ENCODE results near the gene MAP2K7.

DNA sequence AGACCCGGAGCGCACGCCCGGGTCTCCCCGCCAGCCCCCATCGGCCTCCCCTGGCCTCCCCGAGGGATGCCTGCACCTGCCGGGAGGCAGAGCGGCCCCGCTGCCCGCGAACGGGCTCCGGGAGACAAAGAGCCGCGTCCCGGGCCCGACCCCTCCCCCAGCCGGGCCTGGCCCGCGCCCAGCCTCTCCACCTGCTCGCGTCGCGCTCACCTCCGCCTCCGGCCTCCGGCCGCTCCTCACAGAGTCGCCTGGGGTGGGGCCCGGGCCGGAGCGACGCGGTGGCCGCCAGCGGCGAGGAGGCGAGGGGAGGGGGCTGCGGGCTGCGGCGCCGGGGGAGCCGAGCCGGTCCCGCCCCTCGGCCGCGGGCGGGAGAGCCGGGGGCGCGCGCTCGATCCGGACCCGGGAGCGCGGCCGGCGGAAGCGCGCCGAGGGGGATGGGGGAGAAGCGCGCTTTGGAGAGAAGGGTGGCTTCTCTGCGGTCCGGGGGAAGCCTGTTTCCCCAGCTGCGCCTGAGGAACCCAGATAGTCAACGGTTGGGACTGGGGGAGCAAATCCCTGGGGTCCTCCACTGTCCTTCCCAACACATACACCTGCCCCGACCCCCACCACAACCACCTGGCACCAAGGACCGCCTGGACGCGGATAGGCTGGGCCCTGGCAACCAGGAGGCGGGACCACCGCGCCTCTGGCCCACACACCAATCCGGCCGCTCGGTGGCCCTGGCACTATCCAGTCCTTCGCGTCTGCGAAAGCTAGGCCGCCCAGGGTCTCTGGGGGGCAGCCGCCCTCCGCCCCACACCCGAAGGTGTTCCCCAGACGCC lies 29.4 kb upstream of the MAP2K7 start, which contains the start of gene PRR36:
- TF ChIP-seq, protein P1, sequence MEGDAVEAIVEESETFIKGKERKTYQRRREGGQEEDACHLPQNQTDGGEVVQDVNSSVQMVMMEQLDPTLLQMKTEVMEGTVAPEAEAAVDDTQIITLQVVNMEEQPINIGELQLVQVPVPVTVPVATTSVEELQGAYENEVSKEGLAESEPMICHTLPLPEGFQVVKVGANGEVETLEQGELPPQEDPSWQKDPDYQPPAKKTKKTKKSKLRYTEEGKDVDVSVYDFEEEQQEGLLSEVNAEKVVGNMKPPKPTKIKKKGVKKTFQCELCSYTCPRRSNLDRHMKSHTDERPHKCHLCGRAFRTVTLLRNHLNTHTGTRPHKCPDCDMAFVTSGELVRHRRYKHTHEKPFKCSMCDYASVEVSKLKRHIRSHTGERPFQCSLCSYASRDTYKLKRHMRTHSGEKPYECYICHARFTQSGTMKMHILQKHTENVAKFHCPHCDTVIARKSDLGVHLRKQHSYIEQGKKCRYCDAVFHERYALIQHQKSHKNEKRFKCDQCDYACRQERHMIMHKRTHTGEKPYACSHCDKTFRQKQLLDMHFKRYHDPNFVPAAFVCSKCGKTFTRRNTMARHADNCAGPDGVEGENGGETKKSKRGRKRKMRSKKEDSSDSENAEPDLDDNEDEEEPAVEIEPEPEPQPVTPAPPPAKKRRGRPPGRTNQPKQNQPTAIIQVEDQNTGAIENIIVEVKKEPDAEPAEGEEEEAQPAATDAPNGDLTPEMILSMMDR (optimal IDR thresholded peaks at IDR 0.05 in 1 of 3, IDR thresholded peaks at IDR 0.05 in 1 of 3, conservative IDR thresholded peaks at IDR 0.05 in 1 of 3; ENCODE audit: extremely low read depth in 1 of 3, insufficient read depth in 2 of 3, low read length in 3 of 3), result no peak
- TF ChIP-seq EZH2 (IDR thresholded peaks at IDR 0.05; ENCODE audit: low read length), result peak; percentile 61
